ENCODE data around the gene RETN. TPM values are rescaled to one million over a fixed set of nuclear protein-coding genes. Genes with fewer than 3 reads are reported as not detected.
A peak's percentile ranks its signal among the peaks of the same experiment; 100 is the strongest.

Gene RETN
- total and polyA plus RNA-seq, 2 experiments from 2014 or later, result not detected

DNA sequence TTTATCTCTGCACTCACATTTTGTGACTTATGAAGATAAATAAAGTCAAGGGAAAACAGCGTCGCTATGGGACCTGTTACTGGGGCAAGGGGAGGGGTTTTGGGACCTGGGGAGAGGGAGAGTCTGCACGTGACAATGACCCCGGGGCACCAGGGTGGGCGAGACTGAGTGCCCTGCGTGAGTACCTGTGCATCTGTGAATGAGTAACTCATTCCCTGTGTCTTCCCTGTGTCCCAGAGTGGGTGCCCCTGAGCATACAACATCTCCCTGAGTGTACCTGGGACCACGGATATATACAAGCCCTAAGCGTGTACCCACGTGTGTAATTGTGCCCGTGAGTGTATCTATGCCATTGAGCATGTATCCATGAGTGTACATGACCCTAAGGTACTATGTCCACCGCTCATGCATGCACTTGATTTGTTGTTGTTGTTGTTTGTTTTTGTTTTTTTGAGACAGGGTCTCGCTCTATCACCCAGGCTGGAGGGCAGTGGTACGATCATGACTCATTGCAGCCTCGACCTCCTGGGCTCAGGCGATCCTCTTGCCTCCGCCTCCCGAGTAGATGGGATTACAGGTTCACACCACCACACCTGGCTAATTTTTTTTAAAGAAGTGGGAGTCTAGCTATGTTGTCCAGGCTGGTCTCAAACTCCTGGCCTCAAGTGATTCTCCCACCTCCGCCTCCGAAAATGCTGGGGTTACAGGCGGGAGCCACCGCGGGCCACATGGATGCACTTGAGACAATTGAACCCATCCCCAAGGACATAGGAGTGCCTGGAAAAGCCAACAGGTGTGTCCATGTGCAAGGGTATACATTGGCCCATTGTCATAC is 11.1 kb downstream of the RETN start (continued):
- TF ChIP-seq, protein P1, sequence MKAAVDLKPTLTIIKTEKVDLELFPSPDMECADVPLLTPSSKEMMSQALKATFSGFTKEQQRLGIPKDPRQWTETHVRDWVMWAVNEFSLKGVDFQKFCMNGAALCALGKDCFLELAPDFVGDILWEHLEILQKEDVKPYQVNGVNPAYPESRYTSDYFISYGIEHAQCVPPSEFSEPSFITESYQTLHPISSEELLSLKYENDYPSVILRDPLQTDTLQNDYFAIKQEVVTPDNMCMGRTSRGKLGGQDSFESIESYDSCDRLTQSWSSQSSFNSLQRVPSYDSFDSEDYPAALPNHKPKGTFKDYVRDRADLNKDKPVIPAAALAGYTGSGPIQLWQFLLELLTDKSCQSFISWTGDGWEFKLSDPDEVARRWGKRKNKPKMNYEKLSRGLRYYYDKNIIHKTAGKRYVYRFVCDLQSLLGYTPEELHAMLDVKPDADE (IDR thresholded peaks at IDR 0.05), result no peak

DNA sequence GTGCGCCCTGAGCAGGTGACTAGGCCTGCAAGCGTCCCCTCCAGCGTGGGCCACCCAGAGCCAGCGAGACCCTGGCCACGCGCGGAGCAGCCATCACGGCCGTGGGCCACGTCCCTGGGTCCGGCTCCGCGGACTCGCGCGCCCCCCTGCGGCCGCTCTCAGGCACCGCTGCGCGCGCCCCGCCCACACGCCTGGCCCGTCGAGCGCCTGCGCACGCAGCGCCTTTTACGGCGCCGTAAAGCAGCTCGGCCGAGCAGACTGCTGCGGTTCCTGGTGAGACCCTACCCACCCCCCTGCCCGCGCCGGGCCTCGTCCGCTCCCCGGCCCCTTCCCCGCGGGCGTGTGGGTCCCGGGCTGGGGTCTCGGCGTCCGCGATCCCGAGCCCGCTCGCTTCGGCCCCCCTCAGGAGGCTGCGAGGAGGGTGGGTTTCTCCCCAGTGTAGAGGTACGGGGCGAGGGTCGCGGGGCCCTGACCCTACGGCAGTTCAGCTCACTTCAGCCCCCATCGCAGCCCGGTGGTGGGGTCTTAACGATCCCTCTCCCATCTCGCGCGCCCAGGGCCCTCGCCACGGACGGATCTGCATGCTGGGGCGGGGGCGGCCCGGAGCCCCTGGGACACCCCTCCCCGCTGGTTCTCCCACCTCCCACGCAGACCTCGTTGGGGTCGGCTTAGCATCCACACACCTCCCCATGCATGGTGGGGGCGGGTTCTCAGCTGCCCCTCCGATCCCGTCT is 11.9 kb downstream of the RETN start, which contains the start of gene TRAPPC5:
Gene TRAPPC5, plus strand, starts transcription at position 228 of the 734 bp plus-strand sequence. CDS start 1,421 bp downstream, outside the sequence.
- peak within 1 kb of the TSS; percentile 92 for H3K4me3 ChIP-seq
- no peaks in the 10 kb centered on the region; the same call in 1 of the 2 replicates for H3K36me3 ChIP-seq (ENCODE audit: insufficient read depth)
- Mint-ChIP-seq H3K4me1 (peaks cover 4% of the 10 kb centered on the region; the same call in 2 of the 3 replicates), H3K9me3 (no peaks in the 10 kb centered on the region), H3K4me3 (peak within 1 kb of the TSS; percentile 83), H3K27me3 (ENCODE audit: insufficient read depth, low read depth, poor library complexity) (peaks cover 29% of the 10 kb centered on the region), H3K36me3 (ENCODE audit: low read depth) (peaks cover 27% of the 10 kb centered on the region), H3K27ac (peak within 1 kb of the TSS; percentile 52; the same call in 1 of the 2 replicates)
- H2AFZ ChIP-seq, result peak within 1 kb of the TSS; percentile 90
- no peaks in the 10 kb centered on the region for H3K9me2 ChIP-seq (ENCODE audit: insufficient read depth)
- DNase-seq (ENCODE audit: low spot score), result peak; percentile 92
- no peak within 1 kb of the TSS for H3K27ac ChIP-seq (ENCODE audit: low read depth)
- H3K4me2 ChIP-seq, result peak within 1 kb of the TSS; percentile 91
- peaks cover 7% of the 10 kb centered on the region for H3K4me1 ChIP-seq (ENCODE audit: insufficient read depth)
- peaks cover 8% of the 10 kb centered on the region; the same call in 1 of the 2 replicates for H3K27me3 ChIP-seq (ENCODE audit: insufficient read depth)
- H3F3A ChIP-seq (replicated peaks; ENCODE audit: low read depth), result 0 out of 2 replicates have a peak, but pooled peaks cover 3% of the 10 kb centered on the region
- peaks cover 8% of the 10 kb centered on the region for H4K20me1 ChIP-seq (replicated peaks; ENCODE audit: insufficient read depth)
- no peak for TF ChIP-seq EZH2 (IDR thresholded peaks at IDR 0.05; ENCODE audit: low read depth, unreplicated experiment)
- TF ChIP-seq POLR2AphosphoS5 (IDR thresholded peaks at IDR 0.05; ENCODE audit: low read depth), result peak; percentile 86
- TF ChIP-seq, protein P2, sequence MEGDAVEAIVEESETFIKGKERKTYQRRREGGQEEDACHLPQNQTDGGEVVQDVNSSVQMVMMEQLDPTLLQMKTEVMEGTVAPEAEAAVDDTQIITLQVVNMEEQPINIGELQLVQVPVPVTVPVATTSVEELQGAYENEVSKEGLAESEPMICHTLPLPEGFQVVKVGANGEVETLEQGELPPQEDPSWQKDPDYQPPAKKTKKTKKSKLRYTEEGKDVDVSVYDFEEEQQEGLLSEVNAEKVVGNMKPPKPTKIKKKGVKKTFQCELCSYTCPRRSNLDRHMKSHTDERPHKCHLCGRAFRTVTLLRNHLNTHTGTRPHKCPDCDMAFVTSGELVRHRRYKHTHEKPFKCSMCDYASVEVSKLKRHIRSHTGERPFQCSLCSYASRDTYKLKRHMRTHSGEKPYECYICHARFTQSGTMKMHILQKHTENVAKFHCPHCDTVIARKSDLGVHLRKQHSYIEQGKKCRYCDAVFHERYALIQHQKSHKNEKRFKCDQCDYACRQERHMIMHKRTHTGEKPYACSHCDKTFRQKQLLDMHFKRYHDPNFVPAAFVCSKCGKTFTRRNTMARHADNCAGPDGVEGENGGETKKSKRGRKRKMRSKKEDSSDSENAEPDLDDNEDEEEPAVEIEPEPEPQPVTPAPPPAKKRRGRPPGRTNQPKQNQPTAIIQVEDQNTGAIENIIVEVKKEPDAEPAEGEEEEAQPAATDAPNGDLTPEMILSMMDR (conservative IDR thresholded peaks at IDR 0.05; ENCODE audit: low read depth in 2 of 2), result peak; percentile 72 to 90
- peak; percentile 62 for TF ChIP-seq CREB1 (CRISPR knock-in tag; IDR thresholded peaks at IDR 0.05; ENCODE audit: low read depth)
- no peak for TF ChIP-seq JUNB (IDR thresholded peaks at IDR 0.05; ENCODE audit: unreplicated experiment)
- 0 out of 2 replicates have a peak, but pooled peaks cover 3% of the 10 kb centered on the region for H3K79me2 ChIP-seq (replicated peaks; ENCODE audit: insufficient read depth)
- peak; percentile 62 for ATAC-seq
